SK-N-SH (cell line): ENCODE data around the gene MYH1. TPM values are rescaled to one million over a fixed set of nuclear protein-coding genes. Genes with fewer than 3 reads are reported as not detected.

Experiments used
- CTCF ChIA-PET: fragments of 300-600, 350-600 bp; formaldehyde crosslinking; extraction: SDS; loops from one replicate; lab custom pipeline; 2021; lab: Yijun Ruan, JAX
- POLR2A ChIA-PET: fragments of 350-600 bp; sonication (Branson Sonifier 250); formaldehyde crosslinking; extraction: SDS; loops from one replicate; lab custom pipeline; 2020; ENCODE audit warnings: antibody characterized with exemption, inconsistent platforms; lab: Yijun Ruan, JAX
- DNase-seq: peaks from one replicate; pipeline ENCODE4 v3.0.0; 2012
- H2AFZ ChIP-seq: fragments of 200-600 bp; sonication (generic); 2 replicates; pipeline ENCODE4 v1.8.1; 2016; ENCODE audit warnings: antibody characterized with exemption, mild to moderate bottlenecking, low read depth
- H3F3A ChIP-seq: fragments of 200-600 bp; sonication (generic); replicated peaks from 2 replicates; pipeline ENCODE3; 2016; ENCODE audit warnings: antibody characterized with exemption, mild to moderate bottlenecking; ENCODE audit not compliant: insufficient read depth
- H3K27ac ChIP-seq, 2 experiments: fragments of 200-500 bp in 1 of 2; fragments of 200-600 bp in 1 of 2; sonication (Bioruptor generic) in 1 of 2; sonication (generic), shearing (Covaris generic) in 1 of 2; 2 replicates each; pipeline versions ENCODE4 v1.5.1 to v1.6.1; 2014 to 2016; ENCODE audit warnings: low read depth in 2 of 2, inconsistent platforms in 1 of 2, low read length in 1 of 2, mild to moderate bottlenecking in 1 of 2, mixed read lengths in 1 of 2
- H3K27me3 ChIP-seq: fragments of 200-600 bp; sonication (generic), shearing (Covaris generic); 2 replicates; pipeline ENCODE4 v1.6.1; 2016; ENCODE audit warnings: mixed run types; ENCODE audit not compliant: insufficient read depth
- H3K36me3 ChIP-seq, 2 experiments: fragments of 200-500 bp in 1 of 2; fragments of 200-600 bp in 1 of 2; sonication (Bioruptor generic) in 1 of 2; sonication (generic) in 1 of 2; replicated peaks in 1 of 2; 2 replicates each; pipeline versions ENCODE3 to v1.5.1; 2014 to 2016; ENCODE audit warnings: low read length in 1 of 2, mild to moderate bottlenecking in 1 of 2; ENCODE audit not compliant: insufficient read depth in 2 of 2, control insufficient read depth in 1 of 2
- H3K4me1 ChIP-seq, 2 experiments: fragments of 200-500 bp in 1 of 2; fragments of 200-600 bp in 1 of 2; sonication (Bioruptor generic) in 1 of 2; sonication (generic), shearing (Covaris generic) in 1 of 2; 2 replicates each; pipeline versions ENCODE4 v1.5.1 to v1.6.1; 2014 to 2016; ENCODE audit warnings: low read depth in 1 of 2, low read length in 1 of 2, mixed run types in 1 of 2; ENCODE audit not compliant: insufficient read depth in 2 of 2, control insufficient read depth in 1 of 2
- H3K4me2 ChIP-seq: fragments of 200-600 bp; sonication (generic), shearing (Covaris generic); 2 replicates; pipeline ENCODE4 v1.6.1; 2017; ENCODE audit warnings: mixed run types
- H3K4me3 ChIP-seq, 2 experiments: fragments of 200-500 bp in 1 of 2; fragments of 200-600 bp in 1 of 2; sonication (Bioruptor generic) in 1 of 2; sonication (generic), shearing (Covaris generic) in 1 of 2; 2 replicates each; pipeline versions ENCODE4 v1.5.1 to v1.8.1; 2014 to 2016; ENCODE audit warnings: low read depth in 2 of 2, inconsistent platforms in 1 of 2, low read length in 1 of 2, mild to moderate bottlenecking in 1 of 2, mixed read lengths in 1 of 2, moderate library complexity in 1 of 2
- H3K79me2 ChIP-seq: fragments of 200-600 bp; sonication (generic); 2 replicates; pipeline ENCODE4 v1.8.1; 2017; ENCODE audit warnings: mild to moderate bottlenecking; ENCODE audit not compliant: insufficient read depth
- H3K9ac ChIP-seq: fragments of 200-600 bp; sonication (generic); 2 replicates; pipeline ENCODE4 v1.6.1; 2017; ENCODE audit warnings: mixed run types
- H3K9me2 ChIP-seq: fragments of 200-600 bp; sonication (generic); 2 replicates; pipeline ENCODE4 v1.6.1; 2017; ENCODE audit warnings: mixed run types
- H3K9me3 ChIP-seq: fragments of 200-600 bp; sonication (generic); 2 replicates; pipeline ENCODE4 v1.6.1; 2017; ENCODE audit warnings: mixed run types, mild to moderate bottlenecking, moderate library complexity
- H4K20me1 ChIP-seq: fragments of 200-600 bp; sonication (generic); 2 replicates; pipeline ENCODE4 v1.6.1; 2017; ENCODE audit warnings: mild to moderate bottlenecking, mixed run types; ENCODE audit not compliant: insufficient read depth
- CHD2 ChIP-seq: fragments of 150-350 bp; IDR thresholded peaks from 2 replicates; pipeline ENCODE4 v1.6.1; 2018; ENCODE audit warnings: low read length; ENCODE audit not compliant: partially characterized antibody
- CTCF ChIP-seq: fragments of 200-600 bp; sonication (generic); IDR thresholded peaks from 2 replicates; pipeline ENCODE4 v1.6.1; 2017; ENCODE audit warnings: antibody characterized with exemption, mild to moderate bottlenecking, moderate library complexity
- EP300 ChIP-seq, 2 experiments: IDR thresholded peaks; 2 replicates each; pipeline versions ENCODE4 v1.4.0 to v1.6.1; 2012; ENCODE audit warnings: borderline replicate concordance in 1 of 2, low read depth in 1 of 2, low read length in 1 of 2
- EZH2phosphoT487 ChIP-seq: fragments of 200-600 bp; sonication (generic); IDR thresholded peaks from 2 replicates; pipeline ENCODE4 v1.6.1; 2017; ENCODE audit warnings: low read depth, mixed run types, mild to moderate bottlenecking, antibody characterized with exemption, moderate library complexity, borderline replicate concordance
- FOXJ3 ChIP-seq: sonication (generic); formaldehyde crosslinking; IDR thresholded peaks from 2 replicates; pipeline ENCODE4 v1.5.1; 2020; ENCODE audit warnings: mild to moderate bottlenecking, missing genetic modification reagents
- FOXM1 ChIP-seq: IDR thresholded peaks from 2 replicates; pipeline ENCODE4 v1.4.0; 2012; ENCODE audit warnings: low read depth, mild to moderate bottlenecking
- GABPA ChIP-seq: IDR thresholded peaks from 2 replicates; pipeline ENCODE4 v1.4.0; 2012; ENCODE audit warnings: low read depth, mild to moderate bottlenecking
- GATA2 ChIP-seq: sonication (generic); formaldehyde crosslinking; IDR thresholded peaks from 2 replicates; pipeline ENCODE4 v1.5.0; 2020; ENCODE audit warnings: mild to moderate bottlenecking, missing genetic modification reagents
- MEF2A ChIP-seq: IDR thresholded peaks from 2 replicates; pipeline ENCODE4 v1.4.0; 2012; ENCODE audit warnings: low read depth, borderline replicate concordance
- NFIC ChIP-seq: IDR thresholded peaks from 2 replicates; pipeline ENCODE4 v1.4.0; 2012; ENCODE audit warnings: borderline replicate concordance
- NRF1 ChIP-seq: IDR thresholded peaks from 2 replicates; pipeline ENCODE4 v1.6.1; 2012; ENCODE audit warnings: low read depth, mild to moderate bottlenecking, low read length
- POLR2AphosphoS5 ChIP-seq: IDR thresholded peaks from 2 replicates; pipeline ENCODE4 v1.6.1; 2012; ENCODE audit warnings: low read depth, low read length
- RCOR1 ChIP-seq: fragments of 150-350 bp; IDR thresholded peaks from 2 replicates; pipeline ENCODE4 v1.6.1; 2017; ENCODE audit warnings: antibody characterized with exemption, low read length
- TAF1 ChIP-seq: IDR thresholded peaks from 2 replicates; pipeline ENCODE4 v1.6.1; 2012; ENCODE audit warnings: low read depth, mild to moderate bottlenecking, low read length, moderate library complexity, borderline replicate concordance
- WGBS: methylation state at CpG from one replicate; pipeline ENCODE4 v1.1.6; 2017; ENCODE audit warnings: low lambda C conversion rate; 5-methylcytosine and 5-hydroxymethylcytosine counted together
- polyA plus RNA-seq, 3 experiments: library from polyadenylated mRNA; depleted of rRNA; stranded (reverse); fragments of >200 nt; gene quantifications; 2 replicates each; pipeline ENCODE4 v1.2.3, GENCODE V29; 2012
- TF ChIP-seq, protein P1 (sequence below): IDR thresholded peaks from 2 replicates; pipeline ENCODE4 v1.4.0; 2012; ENCODE audit warnings: low read depth

Gene MYH1
- polyA plus RNA-seq, 1 of the 3 experiments (the other 2 are of a cell fraction) = 0.03 TPM

GRCh38 chr17:10549096-10549842 lies 30.9 kb upstream of the MYH1 start, which contains the start of gene MYH2:
Gene MYH2 (minus strand): TSS chr17:10549658. CDS start chr17:10547920, 1,738 bp downstream.
- H3K79me2 ChIP-seq = no peaks in the 10 kb centered on the region
- no peaks in the 10 kb centered on the region for H3F3A ChIP-seq
- H3K27ac ChIP-seq = no peak within 1 kb of the TSS
- no peak within 1 kb of the TSS for H3K4me3 ChIP-seq
- no peak for DNase-seq
- no peaks in the 10 kb centered on the region for H4K20me1 ChIP-seq
- no peaks in the 10 kb centered on the region for H3K4me1 ChIP-seq
- H3K9me2 ChIP-seq = no peaks in the 10 kb centered on the region
- H3K27me3 ChIP-seq = 0 out of 2 replicates have a peak, but pooled peaks cover 6% of the 10 kb centered on the region
- ChIA-PET CTCF (no interaction called here), POLR2A (no interaction called here)
- TF ChIP-seq FOXJ3 (no peak), CTCF (no peak), FOXM1 (no peak), EP300 (IDR thresholded peaks at IDR 0.05; ENCODE audit: borderline replicate concordance in 1 of 2, low read depth in 1 of 2, low read length in 1 of 2) (no peak), POLR2AphosphoS5 (no peak), MEF2A (no peak), CHD2 (no peak)
- no peaks in the 10 kb centered on the region for H3K9me3 ChIP-seq
- no peaks in the 10 kb centered on the region for H3K36me3 ChIP-seq
- H3K4me2 ChIP-seq = no peak within 1 kb of the TSS
- no peak within 1 kb of the TSS for H3K9ac ChIP-seq
- no peak within 1 kb of the TSS for H2AFZ ChIP-seq
- WGBS = 11% methylated on average over 9 of the region's 9 CpGs

GRCh38 chr17:10547351-10547750 lies 29.0 kb upstream of the MYH1 start:
- POLR2A ChIA-PET = no interaction called here
- 7% methylated on average over 6 of the region's 6 CpGs for WGBS

More at GRCh38 chr17:10547351-10547750, 29.0 kb upstream of the MYH1 start:
- TF ChIP-seq GABPA (no peak), GATA2 (CRISPR knock-in tag) (no peak), TAF1 (no peak), NFIC (no peak), EZH2phosphoT487 (no peak), NRF1 (no peak), RCOR1 (no peak)
- TF ChIP-seq, protein P1, sequence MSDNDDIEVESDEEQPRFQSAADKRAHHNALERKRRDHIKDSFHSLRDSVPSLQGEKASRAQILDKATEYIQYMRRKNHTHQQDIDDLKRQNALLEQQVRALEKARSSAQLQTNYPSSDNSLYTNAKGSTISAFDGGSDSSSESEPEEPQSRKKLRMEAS = no peak
- no peaks in the 10 kb centered on the region for H4K20me1 ChIP-seq
- H3K9me2 ChIP-seq = no peaks in the 10 kb centered on the region
- no peak overlapping the region for H3K27ac ChIP-seq
- 0 out of 2 replicates have a peak, but pooled peaks cover 6% of the 10 kb centered on the region for H3K27me3 ChIP-seq
- H3K4me3 ChIP-seq = no peak overlapping the region; a peak in 1 of 4 replicates
- no peak overlapping the region for H3K9ac ChIP-seq
- no peaks in the 10 kb centered on the region for H3K36me3 ChIP-seq
- DNase-seq = no peak
- no peak overlapping the region for H3K4me2 ChIP-seq
- CTCF ChIA-PET = no interaction called here
- H2AFZ ChIP-seq = no peak overlapping the region
- H3K9me3 ChIP-seq = peaks cover 3% of the 10 kb centered on the region; the same call in 1 of the 2 replicates
- no peaks in the 10 kb centered on the region for H3K79me2 ChIP-seq
- H3F3A ChIP-seq = no peaks in the 10 kb centered on the region
- H3K4me1 ChIP-seq = no peaks in the 10 kb centered on the region
